Activated CD8-positive, alpha-beta memory T cell treated with anti-CD3 and anti-CD28 coated beads for 4 hours (primary cell): Measurements from ENCODE around the gene ARL4D.
A peak's percentile ranks its signal among the peaks of the same experiment; 100 is the strongest.
"Not testable (repeated sequence)": the region's sequence is repeated elsewhere in the genome, so short reads cannot be mapped to it uniquely, and the experiment has no call there.

ENCODE experiments used
- DNase-seq, 2 donors: peaks; one replicate each; pipeline ENCODE4 v3.0.0-alpha.2; 2020; ENCODE audit warnings: low read depth in 2 of 2

Gene ARL4D

DNA sequence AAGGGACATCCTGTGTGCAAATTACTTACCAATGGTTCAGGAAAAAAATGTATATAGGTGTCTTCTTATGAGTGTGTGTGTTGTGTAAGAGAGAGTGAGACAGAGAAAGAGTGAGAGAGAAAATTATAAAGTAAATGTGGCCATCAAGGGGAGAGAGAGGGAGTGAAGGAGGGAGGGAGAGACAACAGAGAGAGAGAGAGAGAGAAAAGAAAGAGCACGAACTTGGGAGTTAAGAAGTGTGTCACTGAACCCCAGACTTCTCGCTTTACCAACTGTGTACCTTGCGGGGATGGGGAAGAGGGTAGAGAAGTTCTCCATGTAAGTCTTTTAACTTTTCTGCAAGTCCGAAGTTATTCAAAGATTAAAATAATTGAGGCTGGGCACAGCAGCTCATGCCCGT, 28.8 kb upstream of the ARL4D start:
- no peak for DNase-seq

DNA sequence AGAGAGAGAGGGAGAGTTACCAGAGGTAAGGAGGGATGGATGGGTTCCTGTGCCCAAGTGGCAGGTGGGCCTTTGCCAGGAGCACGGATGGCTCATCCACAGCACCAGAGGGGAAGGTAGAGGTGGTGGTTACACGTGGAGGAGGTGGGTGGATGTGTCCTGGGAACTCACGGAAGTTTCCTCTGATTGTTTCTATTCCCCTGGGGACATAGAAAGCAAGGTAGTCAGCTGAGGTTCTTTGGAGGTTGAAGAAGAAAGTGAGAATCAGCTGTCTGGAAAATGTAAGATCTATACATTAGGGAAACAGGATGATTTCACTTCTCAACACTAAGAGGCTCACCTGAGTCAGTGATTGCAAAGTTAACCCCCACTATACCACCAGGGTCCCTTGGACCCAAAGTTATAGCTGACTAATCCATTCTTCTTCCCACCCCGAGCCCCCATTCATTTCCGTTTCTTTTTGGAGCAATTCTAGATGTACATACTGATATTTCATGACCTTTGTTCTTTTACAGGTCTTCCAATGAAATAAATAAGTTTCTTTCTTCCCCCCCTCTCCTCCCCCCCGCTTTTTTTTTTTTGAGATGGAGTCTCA, 27.5 kb upstream of the ARL4D start:
- no peak for DNase-seq

DNA sequence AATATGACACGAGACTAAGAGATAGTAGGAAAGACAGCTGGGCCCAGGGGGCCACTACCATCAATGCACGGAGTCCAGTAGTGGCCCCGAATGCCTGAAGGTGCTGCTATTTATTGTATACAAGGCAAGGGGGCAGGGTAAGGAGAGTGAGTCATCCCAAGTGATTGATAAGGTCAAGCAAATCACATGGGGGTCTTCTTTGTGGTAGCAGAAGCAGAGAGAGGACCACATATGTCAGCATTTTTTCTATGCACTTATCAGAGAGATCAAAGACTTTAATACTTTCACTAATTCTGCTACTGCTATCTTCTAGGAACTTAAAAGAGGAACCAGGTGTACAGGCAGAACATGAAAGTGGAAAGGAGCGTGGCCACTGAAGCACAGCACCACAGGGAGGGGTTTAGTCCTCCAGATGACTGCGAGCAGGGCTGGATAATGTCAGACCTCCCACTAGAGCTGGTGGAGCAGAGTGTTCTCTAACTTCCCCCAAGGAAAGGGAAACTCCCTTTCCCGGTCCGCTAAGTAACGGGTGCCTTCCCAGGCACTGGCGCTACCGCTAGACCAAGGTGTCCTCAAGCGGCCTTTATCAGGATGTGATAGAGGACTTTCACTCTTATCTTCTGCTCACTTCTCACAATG, 26.4 kb upstream of the ARL4D start:
- DNase-seq = no peak

DNA sequence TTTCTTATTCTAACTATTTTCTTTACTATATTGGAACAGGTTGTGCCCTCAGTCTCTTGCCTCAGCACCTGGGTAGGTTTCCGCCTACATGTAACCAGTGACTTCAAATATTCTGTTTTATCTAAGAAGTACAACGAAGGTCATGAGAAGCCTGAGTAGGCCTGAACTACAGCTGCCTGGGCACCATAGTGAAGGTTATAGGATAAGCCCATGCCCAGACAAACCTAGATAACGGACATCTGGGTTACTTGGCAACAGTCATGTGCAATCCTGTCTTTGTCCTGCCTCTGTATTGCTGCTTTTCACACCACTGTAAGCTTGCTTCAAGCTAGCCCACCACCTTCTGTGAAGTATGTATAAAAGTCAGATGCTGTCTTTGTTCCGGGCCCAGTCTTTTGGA, 25.4 kb upstream of the ARL4D start:
- DNase-seq = no peak

DNA sequence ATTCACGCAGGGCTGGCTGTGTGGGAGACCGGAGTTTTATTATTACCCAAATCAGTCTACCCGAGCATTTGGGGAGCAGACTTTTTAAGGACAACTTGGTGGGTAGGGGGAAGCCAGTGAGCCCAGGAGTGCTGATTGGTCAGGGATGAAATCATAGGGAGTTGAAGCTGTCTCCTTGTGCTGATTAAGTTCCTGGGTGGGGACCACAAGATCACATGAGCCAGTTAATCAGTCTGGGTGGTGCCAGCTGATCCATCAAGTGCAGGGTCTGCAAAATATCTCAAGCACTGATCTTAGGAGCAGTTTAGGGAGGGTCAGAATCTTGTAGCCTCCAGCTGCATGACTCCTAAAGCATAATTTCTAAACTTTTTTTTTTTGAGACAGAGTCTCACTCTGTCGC, 22.9 kb upstream of the ARL4D start:
- not testable (repeated sequence) for DNase-seq

DNA sequence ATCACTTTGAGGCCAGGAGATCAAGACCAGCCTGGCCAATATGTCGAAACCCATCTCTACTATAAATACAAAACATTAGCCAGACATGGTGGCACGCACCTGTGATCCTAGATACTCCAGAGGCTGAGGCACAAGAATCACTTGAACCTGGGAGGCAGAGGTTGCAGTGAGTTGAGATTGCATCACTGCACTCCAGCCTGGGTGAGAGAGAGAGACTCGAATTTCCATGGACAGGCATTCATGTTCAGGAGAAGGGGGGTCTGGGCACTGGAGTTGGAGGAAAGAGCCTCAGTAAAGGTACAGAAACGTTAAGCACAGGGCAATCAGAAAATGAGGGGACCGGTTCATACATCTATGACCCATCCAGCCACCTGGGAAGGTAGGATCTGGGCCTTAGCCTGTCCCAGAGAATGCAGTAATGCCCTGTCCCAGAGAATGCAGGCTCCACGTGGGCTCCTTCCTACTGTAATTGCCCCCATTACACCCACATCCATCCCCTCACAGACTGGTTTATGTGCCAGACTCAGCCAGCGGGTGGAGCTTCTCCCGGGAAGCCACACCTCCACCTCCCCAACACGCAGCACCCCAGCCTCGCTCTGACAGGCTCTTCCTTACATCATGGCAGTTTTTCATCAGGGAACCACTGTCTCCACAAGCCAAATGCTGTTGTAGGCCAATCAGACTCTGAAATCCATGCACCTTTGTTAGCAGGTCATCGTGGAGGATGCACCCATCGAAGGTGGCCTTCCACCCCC, 21.6 kb upstream of the ARL4D start:
- DNase-seq = no peak

DNA sequence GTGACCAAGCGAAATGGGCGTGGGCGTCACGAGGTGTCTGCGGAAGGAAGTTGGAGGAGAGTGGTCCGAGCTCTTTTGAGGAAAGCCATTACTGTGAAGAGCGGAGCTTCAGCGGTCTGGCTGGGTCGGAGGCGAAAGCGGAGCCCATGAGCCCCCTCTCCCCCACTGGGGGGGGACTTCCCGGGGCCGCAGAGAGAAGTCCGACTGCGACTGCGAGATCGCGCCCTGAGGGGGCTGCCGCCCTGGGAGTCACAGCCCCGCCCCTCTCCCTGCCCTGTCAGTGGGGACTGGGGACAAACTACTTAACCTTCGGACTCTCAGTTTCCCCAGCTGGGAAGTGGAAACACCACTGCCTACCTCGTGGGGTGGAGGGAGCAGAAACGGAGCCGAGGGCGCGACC, 20.0 kb upstream of the ARL4D start:
- DNase-seq = no peak

DNA sequence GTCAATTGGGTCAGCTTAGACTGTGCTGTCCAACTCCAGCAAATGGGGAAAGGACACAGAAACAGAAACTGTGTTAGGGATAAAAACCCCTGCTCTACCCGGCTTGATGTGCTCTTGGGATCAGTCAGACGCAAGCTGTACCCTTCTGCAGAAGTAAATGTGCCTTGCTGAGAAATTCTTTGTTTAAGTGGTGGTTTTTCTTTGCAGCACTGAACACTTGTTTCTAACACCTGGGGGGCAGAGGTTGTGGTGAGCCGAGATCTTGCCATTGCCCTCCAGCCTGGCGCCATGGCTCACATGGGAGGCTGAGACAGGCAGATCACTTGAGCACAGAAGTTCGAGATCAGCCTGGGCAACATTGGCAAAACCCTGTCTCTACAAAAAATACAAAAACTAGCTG, 18.5 kb upstream of the ARL4D start:
- no peak for DNase-seq

DNA sequence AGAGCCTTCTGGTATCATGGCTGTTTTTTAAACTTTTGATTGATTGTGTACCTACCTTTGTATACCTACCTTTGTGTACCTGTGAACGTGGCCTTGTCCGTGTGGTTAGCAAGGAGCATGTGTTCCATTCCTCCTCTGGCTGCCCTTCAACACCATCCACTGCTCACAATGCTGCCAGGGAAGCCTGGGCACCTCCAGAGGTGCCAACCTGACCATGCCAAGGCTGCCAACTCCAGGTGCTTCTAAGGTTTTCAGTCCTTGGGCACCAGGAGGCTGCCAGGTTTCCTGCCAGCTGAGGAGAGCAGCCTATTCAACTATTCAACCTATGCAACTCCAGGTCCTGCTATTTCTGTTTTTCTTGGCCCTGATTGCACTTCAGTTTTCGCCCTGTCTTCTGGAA, 17.6 kb upstream of the ARL4D start:
- no peak for DNase-seq

DNA sequence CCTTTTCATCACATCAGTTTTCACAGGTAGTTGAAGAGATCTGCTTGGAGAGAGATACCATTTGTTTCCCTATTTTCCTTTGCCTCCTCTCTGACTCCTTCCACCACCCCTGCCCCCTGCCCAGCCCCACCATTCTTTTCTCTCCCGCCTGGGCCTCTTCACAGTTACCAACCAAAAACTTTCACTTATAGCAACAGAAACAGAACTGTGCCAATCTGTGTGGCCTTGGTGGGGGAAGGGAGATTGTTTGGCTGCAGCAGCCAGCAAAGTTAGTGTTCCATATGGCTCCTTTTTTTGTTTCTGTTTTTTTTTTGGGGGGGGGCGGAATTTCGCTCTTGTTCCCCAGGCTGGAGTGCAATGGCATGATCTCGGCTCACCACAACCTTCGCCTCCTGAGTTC, 17.2 kb upstream of the ARL4D start:
- DNase-seq = no peak

DNA sequence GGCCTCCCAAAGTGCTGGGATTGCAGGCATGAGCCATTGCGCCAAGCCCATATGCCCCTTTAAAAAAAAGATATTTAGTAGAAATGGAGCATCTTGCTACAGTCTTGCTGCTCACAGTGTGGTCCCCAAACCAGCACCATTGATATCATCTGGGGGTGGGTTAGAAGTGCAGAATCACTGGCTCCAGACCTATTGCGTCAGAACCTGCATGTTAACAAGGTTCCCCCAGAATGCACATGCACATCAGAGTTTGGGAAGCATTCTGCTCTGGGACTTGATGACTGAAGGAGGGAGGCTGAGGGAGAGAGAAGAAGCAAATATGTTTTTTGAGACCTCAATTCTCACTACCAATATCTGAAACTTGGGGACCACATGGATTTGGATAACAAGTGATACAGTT, 16.0 kb upstream of the ARL4D start:
- no peak for DNase-seq

DNA sequence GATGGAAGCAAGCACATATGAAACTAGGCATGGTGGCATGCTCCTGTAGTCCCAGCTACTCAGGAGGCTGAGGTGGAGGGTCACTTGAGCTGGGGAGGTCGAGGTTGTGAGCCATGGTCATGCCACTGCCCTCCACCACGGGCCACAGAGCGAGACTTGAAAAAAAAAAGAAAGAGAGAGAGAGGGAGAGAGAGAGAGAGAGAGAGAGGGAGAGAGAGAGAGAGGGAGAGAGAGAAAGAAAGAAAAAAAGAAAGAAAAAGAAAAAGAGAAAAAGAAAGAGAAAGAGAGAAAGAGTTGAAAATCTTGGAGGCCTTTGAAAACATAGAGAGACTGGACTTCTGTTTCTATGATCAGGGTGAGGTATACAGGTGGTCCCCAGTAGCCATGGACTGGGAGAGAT, 15.4 kb upstream of the ARL4D start:
- no peak for DNase-seq

DNA sequence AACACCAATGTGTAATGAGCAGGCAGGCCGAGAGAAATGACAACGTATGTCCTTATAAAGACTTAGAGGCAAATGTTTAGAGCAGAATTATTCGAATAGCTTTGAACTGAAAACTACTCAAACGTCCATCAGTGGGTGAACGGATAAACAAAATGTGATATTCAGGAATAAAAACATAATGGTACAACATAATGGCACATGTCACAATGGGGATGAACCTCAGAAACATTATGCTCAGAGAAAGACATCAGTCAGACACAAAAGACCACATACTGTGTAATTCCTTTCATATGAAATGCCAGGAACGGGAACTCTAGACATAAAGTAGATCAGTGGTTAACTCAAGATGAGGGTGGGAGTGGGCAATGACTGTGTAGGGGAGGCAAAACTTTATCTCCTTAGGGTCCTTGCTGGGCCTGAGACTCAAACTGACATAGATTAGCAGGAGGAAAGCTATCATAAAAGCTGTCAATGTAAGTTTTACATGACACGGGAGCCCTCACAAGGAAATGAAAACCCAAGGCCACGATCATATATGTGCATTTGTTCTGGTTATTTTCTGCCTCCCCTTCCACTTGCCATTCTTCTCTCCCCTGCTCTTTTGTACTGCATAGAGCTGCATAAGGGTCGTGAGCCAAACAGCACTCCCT, 14.8 kb upstream of the ARL4D start:
- DNase-seq = no peak

DNA sequence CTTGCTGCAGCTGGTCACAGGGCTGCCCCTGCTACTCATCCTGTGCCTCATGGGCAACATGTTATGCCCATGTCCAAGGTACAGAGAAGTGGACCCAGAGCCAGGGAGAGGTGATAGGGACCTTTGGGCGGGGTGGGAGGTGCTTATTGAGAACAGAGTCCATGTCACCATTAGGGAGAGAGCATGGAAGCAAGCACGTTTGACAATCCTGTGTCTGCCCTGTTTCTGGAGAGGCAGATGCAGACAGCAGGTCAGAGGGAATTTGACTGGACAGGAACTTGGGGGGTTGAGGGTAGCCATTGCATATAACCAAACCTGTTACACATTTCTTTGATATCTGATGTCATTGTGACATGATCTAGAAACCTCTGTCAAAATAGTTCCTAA, 14.3 kb upstream of the ARL4D start:
- DNase-seq = no peak

DNA sequence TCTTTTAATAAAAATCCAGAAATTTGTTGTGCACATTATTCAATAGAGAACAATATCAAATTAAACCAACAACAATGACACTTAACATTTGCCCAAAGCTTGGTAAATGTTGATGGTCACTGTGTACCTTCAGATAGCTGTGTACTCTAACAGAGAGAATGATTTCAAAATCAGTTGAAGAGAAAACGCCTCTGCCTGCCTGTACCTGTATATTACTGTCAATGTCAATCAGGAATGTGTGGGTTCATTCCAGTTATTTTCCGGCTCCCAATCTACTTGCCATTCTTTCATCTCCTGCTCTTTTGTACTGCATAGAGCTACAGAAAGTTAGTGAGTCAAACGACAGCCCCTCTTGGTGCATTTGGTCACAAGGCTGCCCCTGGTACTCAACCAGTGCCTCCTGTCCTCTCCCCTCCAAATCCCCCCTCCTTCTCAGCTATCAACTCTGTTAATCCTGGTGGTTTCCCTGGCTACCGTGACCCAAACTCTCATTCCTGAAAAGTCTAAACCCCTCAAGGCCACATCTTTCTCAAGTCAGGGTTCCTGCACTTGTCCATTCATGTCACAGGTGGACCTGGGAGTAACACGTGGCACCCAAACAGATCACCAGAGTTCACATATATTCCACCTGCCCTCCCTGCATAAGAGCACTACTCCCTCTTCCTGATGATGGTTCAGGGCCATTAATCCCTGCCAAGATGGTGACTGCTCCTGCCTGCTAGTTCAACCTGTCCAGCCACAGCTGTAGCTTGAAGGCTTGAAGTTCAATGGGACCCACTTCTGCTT, 13.6 kb upstream of the ARL4D start:
- DNase-seq = no peak

DNA sequence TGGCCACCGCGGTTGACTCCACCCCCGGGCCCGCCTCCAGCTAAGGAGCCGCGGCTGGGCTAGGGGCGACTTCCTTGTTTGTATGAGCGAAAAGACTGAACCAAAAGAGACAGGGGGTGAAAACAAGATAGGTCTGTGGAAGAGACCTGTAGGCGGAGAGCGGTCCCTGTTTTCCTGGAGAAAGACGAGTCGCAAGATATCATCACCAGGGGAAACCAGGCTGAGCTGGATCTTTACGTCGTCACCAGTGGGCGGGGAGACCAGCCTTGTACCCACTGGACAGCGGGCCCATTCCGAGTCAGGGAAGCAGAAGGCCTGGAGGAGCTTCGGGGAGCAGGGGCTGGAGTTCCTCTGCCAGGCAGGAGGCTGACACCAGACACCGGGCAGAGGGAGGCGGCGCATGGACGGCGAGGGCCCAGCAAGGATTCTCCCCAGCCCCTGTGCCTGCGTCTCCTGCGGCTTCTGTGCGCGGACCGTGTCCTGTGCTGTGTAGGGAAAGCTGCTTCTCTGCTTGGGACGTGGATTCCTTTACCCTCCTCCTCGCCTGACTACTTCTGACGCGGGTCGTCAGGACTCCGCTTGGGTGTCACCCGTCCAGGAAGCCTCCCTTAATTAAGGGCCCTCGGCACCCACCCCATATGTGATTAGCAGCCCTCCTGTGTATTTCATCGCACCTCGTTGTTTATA, 10.3 kb upstream of the ARL4D start:
- peak; percentile 75 to 79 for DNase-seq

DNA sequence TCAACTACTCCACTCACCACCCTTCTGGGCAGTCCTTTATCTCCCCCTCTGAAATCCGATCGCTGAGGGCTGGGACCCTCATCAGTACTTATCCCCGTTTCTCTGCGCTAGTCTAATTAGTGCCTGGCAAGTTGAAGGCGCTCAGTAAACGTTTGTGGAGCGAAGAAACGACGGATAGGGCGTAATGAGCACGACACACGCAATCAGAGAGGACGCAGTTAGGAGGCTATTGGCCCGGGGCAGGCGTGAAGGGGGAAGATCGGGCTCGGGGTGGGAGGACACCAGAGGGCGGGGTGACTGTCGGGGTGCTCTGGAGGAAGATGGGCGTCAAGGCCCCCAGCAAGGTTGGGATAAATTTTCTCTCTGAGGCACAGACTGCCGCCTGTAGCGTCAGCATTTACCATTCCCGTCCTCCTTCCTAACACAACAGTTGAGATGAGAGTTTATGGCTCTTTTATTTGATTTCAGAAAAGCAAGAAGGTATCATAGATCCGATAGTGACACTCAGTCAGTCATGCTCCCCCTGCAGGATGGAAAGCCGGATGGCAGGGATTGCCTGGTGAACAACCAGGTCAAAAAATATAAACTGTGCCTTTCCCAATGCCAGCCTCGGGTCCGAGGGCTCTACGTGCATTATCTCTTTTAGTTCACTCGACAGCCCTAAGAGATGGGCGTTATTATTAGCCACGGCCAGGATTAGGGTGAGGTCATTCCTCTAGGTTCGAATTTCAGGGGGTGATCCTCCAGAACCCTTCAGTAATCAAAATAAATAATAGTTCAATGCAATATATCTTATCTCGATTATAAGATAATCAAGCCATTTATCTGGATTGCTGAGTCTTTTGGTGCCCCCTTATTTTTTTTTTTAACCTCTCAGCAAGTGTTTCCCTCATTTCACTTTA, 9.5 kb upstream of the ARL4D start:
- DNase-seq = peak; percentile 64 to 65

DNA sequence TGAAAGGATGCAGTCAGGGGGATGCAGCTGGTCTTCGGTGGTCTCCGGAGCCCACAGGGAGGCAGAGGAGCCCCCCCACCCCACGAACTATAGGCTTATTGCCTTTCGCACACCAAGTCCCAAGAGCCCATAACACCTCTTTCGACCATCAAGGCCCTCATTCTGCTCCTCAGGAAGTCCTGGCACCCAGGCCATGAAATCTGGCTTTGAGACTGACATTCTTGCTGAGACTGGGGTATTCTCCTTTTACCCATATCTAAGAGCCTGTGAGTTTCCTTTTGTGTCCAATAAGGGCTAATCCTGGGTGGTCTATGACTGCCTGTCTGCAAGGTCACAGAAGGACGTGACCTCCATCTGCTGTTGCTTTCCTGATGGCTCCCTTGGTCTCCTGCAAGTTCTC, 6.4 kb upstream of the ARL4D start:
- no peak for DNase-seq

DNA sequence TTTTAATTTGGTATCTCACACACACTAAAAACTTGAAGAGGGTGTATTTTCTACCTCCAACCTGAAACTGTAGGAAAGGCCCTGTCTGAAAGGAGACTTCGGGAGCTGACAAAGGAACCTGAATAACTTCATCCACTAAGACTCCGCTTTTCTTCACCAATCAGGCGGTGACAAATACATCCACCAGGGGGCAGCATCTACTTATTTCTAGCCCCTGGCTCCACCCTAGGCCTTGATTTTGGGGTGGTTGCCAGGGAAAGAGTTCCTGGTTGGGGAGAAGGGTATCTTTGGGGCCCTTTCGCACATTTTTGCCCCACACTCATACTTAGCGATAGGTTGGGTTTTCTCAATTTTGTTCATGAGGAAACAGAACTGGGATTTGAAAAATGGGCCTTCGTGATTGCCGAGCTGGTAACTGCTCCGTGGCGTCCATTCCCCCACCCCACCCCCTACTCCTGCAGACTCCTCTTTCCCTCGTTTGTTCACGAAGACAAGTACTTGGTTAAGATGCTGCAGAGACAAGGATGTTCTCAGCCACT, 4.8 kb upstream of the ARL4D start:
- peak; percentile 74 to 77 for DNase-seq

DNA sequence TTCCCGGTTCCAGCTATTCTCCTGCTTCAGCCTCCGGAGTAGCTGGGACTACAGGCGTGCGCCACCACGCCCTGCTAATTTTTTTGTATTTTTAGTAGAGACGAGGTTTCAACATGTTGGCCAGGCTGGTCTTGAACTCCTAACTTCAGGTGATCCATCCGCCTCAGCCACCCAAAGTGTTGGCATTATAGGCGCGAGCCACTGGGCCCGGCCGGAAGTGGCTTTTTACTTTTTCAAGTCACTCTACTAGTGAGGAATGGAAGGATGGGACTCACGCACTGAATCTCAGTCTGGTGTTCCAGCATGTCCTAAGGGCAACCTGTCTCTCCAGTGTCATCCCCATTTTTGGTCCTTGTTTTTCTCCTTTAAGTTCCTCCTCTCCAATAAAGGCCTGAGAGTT, 4.1 kb upstream of the ARL4D start:
- DNase-seq = not testable (repeated sequence)
